ENCODE measurements around the gene TANK.
"Not testable (repeated sequence)": the region's sequence is repeated elsewhere in the genome, so short reads cannot be mapped to it uniquely, and the experiment has no call there.

The TANK gene

GRCh38 chr2:161244387-161245260 lies 84.4 kb downstream of the TANK start:
- peak overlapping the region; percentile 96 for H3K4me3 Mint-ChIP-seq
- peaks cover 71% of the 10 kb centered on the region for H3K4me1 Mint-ChIP-seq
- H3K27ac Mint-ChIP-seq, result peak overlapping the region; percentile 99
- H3K9me3 Mint-ChIP-seq, H3K36me3 Mint-ChIP-seq, H3K27me3 Mint-ChIP-seq: not testable (repeated sequence)

GRCh38 chr2:161245261-161245553 lies 85.0 kb downstream of the TANK start:
- H3K4me3 Mint-ChIP-seq, result peak overlapping the region; percentile 96
- peak overlapping the region; percentile 99 for H3K27ac Mint-ChIP-seq
- no peaks in the 10 kb centered on the region for H3K27me3 Mint-ChIP-seq
- no peaks in the 10 kb centered on the region for H3K36me3 Mint-ChIP-seq
- no peaks in the 10 kb centered on the region for H3K9me3 Mint-ChIP-seq
- peaks cover 67% of the 10 kb centered on the region for H3K4me1 Mint-ChIP-seq

- Mint-ChIP-seq H3K27me3 (no peaks in the 10 kb centered on the region), H3K36me3 (no peaks in the 10 kb centered on the region), H3K9me3 (no peaks in the 10 kb centered on the region), H3K4me1 (peaks cover 69% of the 10 kb centered on the region), H3K4me3 (peak overlapping the region; percentile 96), H3K27ac (peak overlapping the region; percentile 6)
Measured at GRCh38 chr2:161245671-161246070, 85.4 kb downstream of the TANK start.

- peak overlapping the region; percentile 51 for H3K27ac Mint-ChIP-seq
- H3K4me3 Mint-ChIP-seq, result peak overlapping the region; percentile 96
- no peaks in the 10 kb centered on the region for H3K9me3 Mint-ChIP-seq
- H3K4me1 Mint-ChIP-seq, result peaks cover 67% of the 10 kb centered on the region
- H3K36me3 Mint-ChIP-seq, result no peaks in the 10 kb centered on the region
- no peaks in the 10 kb centered on the region for H3K27me3 Mint-ChIP-seq
Measured at GRCh38 chr2:161246281-161246680, 86.1 kb downstream of the TANK start.

GRCh38 chr2:161250864-161251436 lies 90.7 kb downstream of the TANK start:
- no peaks in the 10 kb centered on the region for H3K36me3 Mint-ChIP-seq
- no peaks in the 10 kb centered on the region for H3K27me3 Mint-ChIP-seq
- H3K27ac Mint-ChIP-seq, result no peak overlapping the region
- no peak overlapping the region for H3K4me3 Mint-ChIP-seq
- peaks cover 23% of the 10 kb centered on the region for H3K4me1 Mint-ChIP-seq
- H3K9me3 Mint-ChIP-seq, result no peaks in the 10 kb centered on the region

GRCh38 chr2:161257123-161257952 lies 97.1 kb downstream of the TANK start:
- H3K27me3 Mint-ChIP-seq, result no peaks in the 10 kb centered on the region

GRCh38 chr2:161265874-161266273 lies 105.6 kb downstream of the TANK start:
- Mint-ChIP-seq H3K27me3 (peaks cover 5% of the 10 kb centered on the region), H3K27ac (no peak overlapping the region), H3K36me3 (no peaks in the 10 kb centered on the region), H3K9me3 (no peaks in the 10 kb centered on the region), H3K4me3 (no peak overlapping the region), H3K4me1 (no peaks in the 10 kb centered on the region)

More at GRCh38 chr2:161257123-161257952, 97.1 kb downstream of the TANK start:
- no peaks in the 10 kb centered on the region for H3K36me3 Mint-ChIP-seq
- no peak overlapping the region for H3K4me3 Mint-ChIP-seq
- H3K9me3 Mint-ChIP-seq, result no peaks in the 10 kb centered on the region
- H3K4me1 Mint-ChIP-seq, result no peaks in the 10 kb centered on the region
- no peak overlapping the region for H3K27ac Mint-ChIP-seq

GRCh38 chr2:161269111-161269510 lies 108.9 kb downstream of the TANK start:
- Mint-ChIP-seq H3K4me1 (peaks cover 4% of the 10 kb centered on the region), H3K9me3 (no peaks in the 10 kb centered on the region), H3K4me3 (no peak overlapping the region), H3K27me3 (peaks cover 6% of the 10 kb centered on the region), H3K36me3 (no peaks in the 10 kb centered on the region), H3K27ac (no peak overlapping the region)

GRCh38 chr2:161273038-161273760 lies 113.0 kb downstream of the TANK start:
- no peaks in the 10 kb centered on the region for H3K9me3 Mint-ChIP-seq
- H3K27ac Mint-ChIP-seq, result no peak overlapping the region
- H3K36me3 Mint-ChIP-seq, result no peaks in the 10 kb centered on the region
- H3K27me3 Mint-ChIP-seq, result peaks cover 1% of the 10 kb centered on the region
- H3K4me1 Mint-ChIP-seq, result peaks cover 4% of the 10 kb centered on the region
- no peak overlapping the region for H3K4me3 Mint-ChIP-seq

GRCh38 chr2:161278564-161279229 lies 118.5 kb downstream of the TANK start:
- H3K9me3 Mint-ChIP-seq, H3K4me3 Mint-ChIP-seq, H3K27ac Mint-ChIP-seq, H3K4me1 Mint-ChIP-seq, H3K36me3 Mint-ChIP-seq, H3K27me3 Mint-ChIP-seq: not testable (repeated sequence)

- not testable (repeated sequence) for H3K27ac Mint-ChIP-seq, H3K36me3 Mint-ChIP-seq, H3K9me3 Mint-ChIP-seq, H3K4me3 Mint-ChIP-seq, H3K4me1 Mint-ChIP-seq, H3K27me3 Mint-ChIP-seq
Measured at GRCh38 chr2:161279230-161279815, 119.1 kb downstream of the TANK start.

GRCh38 chr2:161280906-161281323 lies 120.7 kb downstream of the TANK start:
- H3K27ac Mint-ChIP-seq, H3K4me1 Mint-ChIP-seq, H3K27me3 Mint-ChIP-seq, H3K36me3 Mint-ChIP-seq, H3K9me3 Mint-ChIP-seq, H3K4me3 Mint-ChIP-seq: not testable (repeated sequence)

GRCh38 chr2:161281615-161282310 lies 121.5 kb downstream of the TANK start:
- H3K4me1 Mint-ChIP-seq, H3K27ac Mint-ChIP-seq, H3K9me3 Mint-ChIP-seq, H3K27me3 Mint-ChIP-seq, H3K4me3 Mint-ChIP-seq, H3K36me3 Mint-ChIP-seq: not testable (repeated sequence)

GRCh38 chr2:161282311-161282644 lies 122.0 kb downstream of the TANK start:
- H3K36me3 Mint-ChIP-seq, H3K27ac Mint-ChIP-seq, H3K4me3 Mint-ChIP-seq, H3K27me3 Mint-ChIP-seq, H3K9me3 Mint-ChIP-seq, H3K4me1 Mint-ChIP-seq: not testable (repeated sequence)

All from activated naive CD4-positive, alpha-beta T cell treated with anti-CD3 and anti-CD28 coated beads, Interleukin-2, amount 50 U/mL, for 24 hours (primary cell).